ENCODE data around the gene NACC2. TPM values are rescaled to one million over a fixed set of nuclear protein-coding genes. Genes with fewer than 3 reads are reported as not detected.

The NACC2 gene
- total RNA-seq, 5 donors from 2014 or later (not counting 1 experiment from before 2014, with no cell fraction given) = 4.2 to 11.7 (median 11.3) TPM

GRCh38 chr9:136058801-136059302 lies 36.2 kb downstream of the NACC2 start:
- no peaks in the 10 kb centered on the region for H3K9me3 ChIP-seq
- peaks cover 0 to 16% of the 10 kb centered on the region in 2 donors for H3K27me3 Mint-ChIP-seq
- 95% methylated on average over 7 of the region's 12 CpGs for WGBS (ENCODE audit: insufficient coverage)
- no peaks in the 10 kb centered on the region for H3K9me3 Mint-ChIP-seq
- H3K4me1 ChIP-seq (ENCODE audit: control insufficient read depth in 1 of 2, extremely low read depth in 1 of 2, insufficient read depth in 2 of 2, low read length in 2 of 2) = peaks cover 0 to 28% of the 10 kb centered on the region in 2 experiments
- no peak overlapping the region for H3K4me3 Mint-ChIP-seq
- H3K27me3 ChIP-seq (replicated peaks in 1 of 2; ENCODE audit: control insufficient read depth in 2 of 2, extremely low read depth in 1 of 2, insufficient read depth in 2 of 2, low read length in 1 of 2) = peaks cover 0 to 60% of the 10 kb centered on the region in 2 experiments
- H3K4me3 ChIP-seq (ENCODE audit: control insufficient read depth in 1 of 2, extremely low read depth in 1 of 2, low read length in 1 of 2) = no peak overlapping the region
- H3K27ac ChIP-seq (ENCODE audit: low read length) = no peak overlapping the region
- peaks cover 0 to 4% of the 10 kb centered on the region in 2 donors for H3K36me3 ChIP-seq (ENCODE audit: control insufficient read depth in 2 of 2, extremely low read depth in 1 of 2, insufficient read depth in 1 of 2, low read length in 1 of 2)
- H3K4me1 Mint-ChIP-seq = peaks cover 6 to 20% (median 16%) of the 10 kb centered on the region in 3 donors
- ChIA-PET CTCF (no interaction called here), POLR2A (no interaction called here)
- H3K27ac Mint-ChIP-seq = no peak overlapping the region
- DNase-seq (peak in 1 of 35 experiments; percentile 3), ATAC-seq (replicated peaks in 1 of 4) (no peak)
- peaks cover 14% of the 10 kb centered on the region for H3K36me3 Mint-ChIP-seq

DNA sequence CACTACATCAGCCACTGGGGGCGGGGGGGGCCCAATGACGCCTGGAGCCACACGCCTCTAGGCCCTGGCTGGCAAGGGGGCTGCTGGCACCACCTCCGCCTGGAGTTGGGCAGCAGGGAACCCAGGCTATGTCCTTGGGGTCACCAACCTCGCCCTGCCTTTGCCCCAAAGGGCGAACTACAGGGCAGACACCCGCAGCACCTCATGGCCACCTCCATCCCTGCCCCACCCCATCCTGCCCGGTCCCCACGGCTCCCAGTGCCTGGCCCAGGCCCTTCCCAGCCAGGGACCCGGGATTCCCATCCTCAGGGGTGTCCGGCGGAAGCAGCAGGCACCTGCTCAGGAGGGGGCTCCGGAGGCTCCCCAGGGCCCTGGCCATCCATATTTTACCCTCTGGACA lies 37.0 kb downstream of the NACC2 start:
- Histone ChIP-seq H3K27ac (ENCODE audit: low read length) (no peak overlapping the region), H3K36me3 (ENCODE audit: control insufficient read depth in 2 of 2, extremely low read depth in 1 of 2, insufficient read depth in 1 of 2, low read length in 1 of 2) (peaks cover 0 to 4% of the 10 kb centered on the region in 2 donors), H3K4me3 (ENCODE audit: control insufficient read depth in 1 of 2, extremely low read depth in 1 of 2, low read length in 1 of 2) (no peak overlapping the region), H3K27me3 (replicated peaks in 1 of 2; ENCODE audit: control insufficient read depth in 2 of 2, extremely low read depth in 1 of 2, insufficient read depth in 2 of 2, low read length in 1 of 2) (peaks cover 0 to 66% of the 10 kb centered on the region in 2 experiments), H3K9me3 (no peaks in the 10 kb centered on the region), H3K4me1 (ENCODE audit: control insufficient read depth in 1 of 2, extremely low read depth in 1 of 2, insufficient read depth in 2 of 2, low read length in 2 of 2) (peaks cover 0 to 35% of the 10 kb centered on the region in 2 experiments)
- ChIA-PET POLR2A (no interaction called here), CTCF (no interaction called here)
- DNase-seq = no peak
- WGBS (ENCODE audit: insufficient coverage) = 87% methylated on average over 9 of the region's 13 CpGs
- H3K4me3 Mint-ChIP-seq = no peak overlapping the region
- no peak overlapping the region for H3K27ac Mint-ChIP-seq
- no peak for ATAC-seq (replicated peaks in 1 of 4)
- no peaks in the 10 kb centered on the region for H3K9me3 Mint-ChIP-seq
- peaks cover 3 to 23% (median 22%) of the 10 kb centered on the region in 3 donors for H3K4me1 Mint-ChIP-seq
- peaks cover 0 to 17% of the 10 kb centered on the region in 2 donors for H3K27me3 Mint-ChIP-seq
- peaks cover 12% of the 10 kb centered on the region for H3K36me3 Mint-ChIP-seq

- peaks cover 8% of the 10 kb centered on the region for H3K36me3 Mint-ChIP-seq
- no peaks in the 10 kb centered on the region for H3K36me3 ChIP-seq (ENCODE audit: control insufficient read depth in 2 of 2, extremely low read depth in 1 of 2, insufficient read depth in 1 of 2, low read length in 1 of 2)
- CTCF ChIA-PET = no interaction called here
- WGBS (ENCODE audit: insufficient coverage) = 89% methylated on average over 13 of the region's 30 CpGs
- POLR2A ChIA-PET = no interaction called here
- H3K27ac ChIP-seq (ENCODE audit: low read length) = no peak overlapping the region
- no peak overlapping the region for H3K4me3 ChIP-seq (ENCODE audit: control insufficient read depth in 1 of 2, extremely low read depth in 1 of 2, low read length in 1 of 2)
- H3K4me1 Mint-ChIP-seq = peaks cover 0 to 25% (median 22%) of the 10 kb centered on the region in 3 donors
- no peaks in the 10 kb centered on the region for H3K9me3 Mint-ChIP-seq
- peaks cover 0 to 41% of the 10 kb centered on the region in 2 experiments for H3K4me1 ChIP-seq (ENCODE audit: control insufficient read depth in 1 of 2, extremely low read depth in 1 of 2, insufficient read depth in 2 of 2, low read length in 2 of 2)
- H3K27me3 Mint-ChIP-seq = peaks cover 0 to 17% of the 10 kb centered on the region in 2 donors
- no peaks in the 10 kb centered on the region for H3K9me3 ChIP-seq
- DNase-seq = no peak
- H3K27ac Mint-ChIP-seq = no peak overlapping the region
- no peak for ATAC-seq (replicated peaks in 1 of 4)
- H3K27me3 ChIP-seq (replicated peaks in 1 of 2; ENCODE audit: control insufficient read depth in 2 of 2, extremely low read depth in 1 of 2, insufficient read depth in 2 of 2, low read length in 1 of 2) = peaks cover 0 to 71% of the 10 kb centered on the region in 2 experiments
- H3K4me3 Mint-ChIP-seq = no peak overlapping the region
Observed at GRCh38 chr9:136057236-136058081, 37.6 kb downstream of the NACC2 start.

GRCh38 chr9:136056546-136057235 lies 38.4 kb downstream of the NACC2 start:
- Histone ChIP-seq H3K27me3 (replicated peaks in 1 of 2; ENCODE audit: control insufficient read depth in 2 of 2, extremely low read depth in 1 of 2, insufficient read depth in 2 of 2, low read length in 1 of 2) (peaks cover 0 to 77% of the 10 kb centered on the region in 2 experiments), H3K4me3 (ENCODE audit: control insufficient read depth in 1 of 2, extremely low read depth in 1 of 2, low read length in 1 of 2) (no peak overlapping the region), H3K4me1 (ENCODE audit: control insufficient read depth in 1 of 2, extremely low read depth in 1 of 2, insufficient read depth in 2 of 2, low read length in 2 of 2) (peaks cover 0 to 48% of the 10 kb centered on the region in 2 experiments), H3K9me3 (no peaks in the 10 kb centered on the region), H3K36me3 (ENCODE audit: control insufficient read depth in 2 of 2, extremely low read depth in 1 of 2, insufficient read depth in 1 of 2, low read length in 1 of 2) (no peaks in the 10 kb centered on the region), H3K27ac (ENCODE audit: low read length) (no peak overlapping the region)
- peaks cover 0 to 29% (median 26%) of the 10 kb centered on the region in 3 donors for H3K4me1 Mint-ChIP-seq
- CTCF ChIA-PET = no interaction called here
- no peak overlapping the region for H3K27ac Mint-ChIP-seq
- WGBS (ENCODE audit: insufficient coverage) = 89% methylated on average over 22 of the region's 25 CpGs
- no peaks in the 10 kb centered on the region for H3K9me3 Mint-ChIP-seq
- POLR2A ChIA-PET = no interaction called here
- no peak for DNase-seq
- peaks cover 3% of the 10 kb centered on the region for H3K36me3 Mint-ChIP-seq
- no peak overlapping the region for H3K4me3 Mint-ChIP-seq
- H3K27me3 Mint-ChIP-seq = peaks cover 6 to 21% of the 10 kb centered on the region in 2 donors
- ATAC-seq (replicated peaks in 1 of 4) = no peak

DNA sequence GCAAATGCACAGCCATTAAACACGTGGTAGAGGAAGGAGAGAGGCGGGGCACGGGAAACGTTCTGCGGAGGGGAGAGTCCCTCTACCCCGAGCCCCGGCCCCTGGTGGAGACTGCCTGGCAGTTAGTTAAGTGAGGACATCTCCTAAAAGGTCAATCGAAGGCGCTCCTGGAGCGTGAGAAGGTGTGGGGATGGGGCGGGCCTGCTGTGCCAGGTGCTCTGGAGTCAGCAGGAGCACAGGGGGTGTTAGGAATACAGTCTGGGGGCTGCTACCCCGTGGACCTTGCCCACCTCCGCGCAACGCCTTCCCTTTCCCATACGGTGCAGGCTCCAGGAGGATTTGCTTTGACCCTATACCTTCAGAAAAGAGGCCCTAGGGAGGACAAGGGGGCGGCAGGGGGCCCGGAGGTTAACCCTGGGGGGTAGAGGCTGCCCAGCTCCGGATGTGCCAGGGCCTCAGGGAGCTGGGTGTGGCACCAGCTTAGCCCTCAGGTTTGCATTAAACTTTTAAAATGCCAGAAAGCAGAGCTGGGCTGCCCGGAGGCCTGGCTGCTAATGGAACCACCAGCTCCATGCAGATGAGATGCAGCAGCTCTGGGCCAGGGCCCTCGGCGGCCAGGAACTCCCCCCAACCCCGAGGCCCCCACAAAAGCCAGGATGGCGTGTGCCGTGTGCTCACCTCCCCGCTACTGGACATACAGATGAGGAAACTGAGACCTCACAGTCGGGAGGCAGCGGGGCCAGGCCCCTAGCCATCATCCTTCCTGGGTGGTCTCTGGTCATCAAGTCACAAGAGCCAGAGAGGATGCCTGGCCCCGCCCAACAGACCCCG lies 39.2 kb downstream of the NACC2 start:
- Histone ChIP-seq H3K4me3 (ENCODE audit: control insufficient read depth in 1 of 2, extremely low read depth in 1 of 2, low read length in 1 of 2) (no peak overlapping the region), H3K27ac (ENCODE audit: low read length) (no peak overlapping the region), H3K36me3 (ENCODE audit: control insufficient read depth in 2 of 2, extremely low read depth in 1 of 2, insufficient read depth in 1 of 2, low read length in 1 of 2) (no peaks in the 10 kb centered on the region), H3K9me3 (no peaks in the 10 kb centered on the region), H3K27me3 (replicated peaks in 1 of 2; ENCODE audit: control insufficient read depth in 2 of 2, extremely low read depth in 1 of 2, insufficient read depth in 2 of 2, low read length in 1 of 2) (peaks cover 0 to 74% of the 10 kb centered on the region in 2 experiments), H3K4me1 (ENCODE audit: control insufficient read depth in 1 of 2, extremely low read depth in 1 of 2, insufficient read depth in 2 of 2, low read length in 2 of 2) (peaks cover 0 to 53% of the 10 kb centered on the region in 2 experiments)
- CTCF ChIA-PET = no interaction called here
- peaks cover 6 to 21% of the 10 kb centered on the region in 2 donors for H3K27me3 Mint-ChIP-seq
- no peak for DNase-seq
- H3K27ac Mint-ChIP-seq = no peak overlapping the region
- no peak for ATAC-seq (replicated peaks in 1 of 4)
- POLR2A ChIA-PET = no interaction called here
- H3K4me3 Mint-ChIP-seq = no peak overlapping the region
- 62% methylated on average over 16 of the region's 30 CpGs for WGBS (ENCODE audit: insufficient coverage)
- peaks cover 0 to 29% (median 26%) of the 10 kb centered on the region in 3 donors for H3K4me1 Mint-ChIP-seq
- no peaks in the 10 kb centered on the region for H3K9me3 Mint-ChIP-seq
- peaks cover 3% of the 10 kb centered on the region for H3K36me3 Mint-ChIP-seq

Measured in T-cell (primary cell).